ENCODE measurements around the gene KLRC2.
"Not testable (repeated sequence)": the region's sequence is repeated elsewhere in the genome, so short reads cannot be mapped to it uniquely, and the experiment has no call there.

KLRC2 gene

DNA sequence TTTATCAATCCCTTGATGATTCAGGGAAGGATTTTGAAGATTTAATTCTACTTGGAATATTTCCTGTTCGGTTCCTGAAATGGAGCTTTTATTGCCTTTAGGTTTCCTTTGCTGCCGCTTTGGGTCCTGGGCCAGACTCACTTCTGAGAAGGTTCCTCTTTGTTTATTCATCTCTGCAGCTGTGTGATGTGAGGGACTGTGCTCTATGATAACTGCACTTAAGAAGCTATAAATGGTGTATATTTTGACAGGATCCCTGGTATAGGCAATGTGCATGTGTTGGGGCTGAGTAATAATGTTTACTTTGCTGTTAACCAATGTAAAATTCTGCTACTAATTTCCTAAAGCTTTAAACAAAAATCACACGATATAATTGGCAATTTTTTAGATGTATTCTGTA is at the start of gene KLRC2:
Gene KLRC2 (minus strand): TSS at position 195 of the 400 bp plus-strand sequence. CDS start 24 bp downstream, at position 171.
- DNase-seq (ENCODE audit: low spot score) = not testable (repeated sequence)

DNA sequence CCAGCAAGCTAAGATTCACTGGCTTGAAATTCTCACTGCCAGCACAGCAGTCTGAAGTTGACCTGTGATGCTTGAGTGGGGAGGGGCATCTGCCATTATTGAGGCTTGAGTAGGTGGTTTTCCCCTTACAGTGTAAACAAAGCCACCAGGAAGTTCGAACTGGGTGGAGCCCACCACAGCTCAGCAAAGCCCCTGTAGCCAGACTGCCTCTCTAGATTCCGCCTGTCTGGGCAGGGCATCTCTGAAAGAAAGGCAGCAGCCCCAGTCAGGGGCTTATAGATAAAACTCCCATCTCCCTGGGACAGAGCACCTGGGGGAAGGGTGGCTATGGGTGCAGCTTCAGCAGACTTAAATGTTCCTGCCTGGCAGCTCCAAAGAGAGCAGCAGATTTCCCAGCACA is 46.1 kb upstream of the KLRC2 start:
- DNase-seq (ENCODE audit: low spot score) = not testable (repeated sequence)

DNA sequence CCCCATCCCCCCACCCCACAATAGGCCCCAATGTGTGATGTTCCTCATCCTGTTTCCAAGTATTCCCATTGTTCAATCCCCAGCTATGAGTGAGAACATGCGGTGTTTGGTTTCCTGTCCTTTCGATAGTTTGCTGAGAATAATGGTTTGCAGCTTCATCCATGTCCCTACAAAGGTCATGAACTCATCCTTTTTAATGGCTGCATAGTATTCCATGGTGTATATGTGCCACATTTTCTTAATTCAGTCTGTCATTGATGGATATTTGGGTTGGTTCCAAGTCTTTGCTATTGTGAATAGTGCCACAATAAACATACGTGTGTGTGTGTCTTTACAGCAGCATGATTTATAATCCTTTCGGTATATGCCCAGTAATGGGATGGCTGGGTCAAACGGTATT is 37.0 kb upstream of the KLRC2 start:
- not testable (repeated sequence) for DNase-seq (ENCODE audit: low spot score)

DNA sequence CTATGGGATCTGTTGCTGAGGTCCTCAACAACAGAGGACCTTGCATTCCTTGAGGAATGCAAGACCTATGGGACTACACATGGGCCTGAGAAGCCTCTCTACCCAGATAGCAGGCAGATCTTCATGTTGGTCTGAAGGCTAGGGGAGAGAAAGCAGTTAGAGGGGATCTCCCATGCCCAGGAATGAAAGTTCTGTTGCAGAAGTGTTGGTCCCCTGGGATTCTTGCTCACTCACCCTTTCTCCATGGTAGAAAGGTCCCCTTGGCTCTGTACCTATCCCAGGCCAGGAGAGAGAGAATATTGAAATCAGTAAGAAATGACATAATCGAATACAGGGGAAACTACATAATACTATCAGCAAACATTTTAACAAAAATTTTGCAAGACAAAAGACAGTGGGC is 33.9 kb upstream of the KLRC2 start:
- no peak for DNase-seq (ENCODE audit: low spot score)

DNA sequence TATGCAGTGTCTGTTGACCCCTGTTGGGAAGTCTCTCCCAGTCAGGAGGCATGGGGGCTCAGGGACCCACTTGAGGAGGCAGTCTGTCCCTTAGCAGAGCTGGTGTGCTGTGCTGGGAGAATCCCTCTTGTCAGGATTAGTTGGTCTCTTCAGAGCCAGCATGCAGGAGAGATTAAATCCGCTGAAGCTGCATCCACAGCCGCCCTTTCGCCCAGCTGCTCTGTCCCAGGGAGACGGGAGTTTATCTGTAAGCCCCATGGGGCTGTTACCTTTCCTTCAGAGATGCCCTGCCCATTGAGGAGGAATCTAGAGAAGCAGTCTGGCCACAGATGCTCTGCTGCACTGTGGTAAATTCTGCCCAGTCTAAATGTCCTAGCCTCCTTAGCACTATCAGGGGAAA is 30.5 kb upstream of the KLRC2 start:
- DNase-seq (ENCODE audit: low spot score) = no peak

DNA sequence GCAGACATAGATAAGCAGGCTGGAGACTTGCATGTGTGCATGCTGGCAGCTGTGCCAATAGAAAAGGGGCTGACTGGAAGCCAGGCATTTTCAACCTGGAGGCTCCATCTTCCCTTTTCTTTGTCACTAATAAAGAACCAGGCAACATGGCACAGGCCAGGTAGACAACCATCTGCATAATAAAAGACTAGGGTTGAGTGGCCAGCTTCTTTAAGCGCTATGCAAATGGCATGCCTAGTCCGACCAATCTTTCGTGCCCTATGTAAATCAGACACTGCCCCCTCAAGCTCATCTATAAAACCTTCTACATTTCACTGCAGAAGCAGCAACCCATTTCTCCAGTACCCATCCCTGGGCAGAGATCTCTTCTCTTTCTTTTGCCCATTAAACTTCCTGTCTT is 21.9 kb upstream of the KLRC2 start:
- no peak for DNase-seq (ENCODE audit: low spot score)

DNA sequence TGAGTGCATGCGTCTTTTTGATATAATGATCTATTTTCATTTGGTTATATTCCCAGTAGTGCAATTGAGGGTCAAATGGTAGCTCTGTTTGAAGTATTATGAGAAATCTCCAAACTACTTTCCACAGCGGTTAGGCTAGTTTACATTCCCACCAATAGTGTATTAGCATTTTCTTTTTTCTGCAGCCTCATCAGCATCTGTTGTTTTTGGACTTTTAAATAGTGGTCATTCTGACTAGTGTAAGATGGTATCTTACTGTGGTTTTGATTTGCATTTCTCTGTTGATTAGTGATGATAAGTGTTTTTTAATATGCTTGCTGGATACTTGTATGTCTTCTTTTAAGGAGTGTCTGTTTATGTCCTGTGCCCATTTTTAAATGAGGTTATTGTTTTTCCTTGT is 21.0 kb upstream of the KLRC2 start:
- DNase-seq (ENCODE audit: low spot score) = no peak

DNA sequence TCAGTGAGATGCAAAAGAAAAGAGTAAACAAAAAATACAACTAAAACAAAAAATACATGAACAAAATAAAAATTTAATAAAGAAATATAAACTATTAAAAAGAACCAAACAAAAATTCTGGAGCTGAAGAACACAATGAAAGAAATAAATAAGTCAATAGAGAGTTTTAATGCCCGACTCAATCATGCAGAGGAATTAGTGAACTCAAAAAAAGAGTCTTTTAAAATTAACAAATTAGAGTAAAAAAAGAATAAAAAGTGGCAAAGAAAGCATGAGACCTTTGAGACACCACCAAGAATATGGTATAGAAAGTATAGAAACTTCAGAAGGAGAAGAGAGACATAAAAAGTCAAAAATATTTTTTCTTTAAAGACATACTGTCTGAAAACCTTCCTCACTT is 20.0 kb upstream of the KLRC2 start:
- DNase-seq (ENCODE audit: low spot score) = no peak

DNA sequence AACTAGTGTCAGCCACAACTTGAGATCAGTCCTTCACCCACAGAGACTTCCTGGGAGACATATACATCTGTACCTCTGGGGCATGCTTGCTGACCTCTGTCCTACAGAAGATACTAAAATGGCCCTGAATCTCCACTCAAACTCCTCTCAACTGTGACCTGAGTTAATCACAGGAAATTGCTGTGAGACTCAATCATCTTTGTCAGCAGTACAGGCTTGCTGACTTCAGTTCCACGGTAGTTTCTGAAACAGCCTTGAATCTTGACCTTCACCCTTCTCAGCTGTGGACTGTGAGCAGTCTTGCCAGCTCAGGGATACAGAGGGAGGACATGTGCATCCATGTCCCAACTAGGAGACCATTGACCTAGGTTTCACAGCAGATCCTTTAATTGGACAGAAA is 18.7 kb upstream of the KLRC2 start:
- no peak for DNase-seq (ENCODE audit: low spot score)

DNA sequence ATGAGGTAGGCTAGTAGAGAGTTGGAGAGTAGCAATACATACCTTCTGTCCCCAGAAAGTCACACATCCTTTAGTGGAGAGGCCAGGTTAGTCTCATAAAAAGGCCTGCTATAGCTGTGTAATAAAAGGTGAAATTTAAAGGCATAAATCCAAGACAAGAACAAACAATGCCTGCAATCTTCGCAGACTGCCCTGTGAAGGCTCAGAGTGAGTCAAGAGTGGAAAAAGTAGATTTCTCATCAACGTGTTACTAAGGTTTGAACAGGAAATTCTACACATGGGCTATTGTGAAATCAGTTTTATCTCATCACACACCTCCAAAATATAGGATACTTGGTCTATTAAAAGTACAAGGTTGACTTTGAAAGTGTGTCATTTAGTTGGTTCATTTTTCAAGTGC is 17.3 kb upstream of the KLRC2 start, which contains the start of gene KLRC1:
Gene KLRC1 (minus strand): TSS at position 222 of the 400 bp plus-strand sequence. CDS start 2,221 bp downstream, outside the sequence.
- no peak for DNase-seq (ENCODE audit: low spot score)

DNA sequence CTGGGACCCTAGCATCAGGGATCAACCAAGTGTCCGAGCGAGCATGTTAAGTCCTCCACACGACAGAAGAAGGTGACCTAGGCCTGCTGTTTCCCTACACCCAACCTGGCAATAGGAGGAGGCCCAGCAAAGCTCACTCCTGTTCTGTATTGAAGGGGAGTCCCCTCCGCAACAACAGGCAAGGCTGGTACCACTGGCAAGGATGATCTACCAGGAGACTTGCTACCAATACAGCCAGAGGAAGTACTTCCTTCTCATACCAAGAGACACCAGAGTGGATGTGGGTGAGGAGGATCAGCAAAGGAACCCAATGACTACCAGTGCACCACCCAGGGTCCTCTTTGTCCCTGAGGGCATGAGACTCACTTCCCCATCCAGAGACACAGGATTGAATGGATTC is 12.4 kb upstream of the KLRC2 start:
- DNase-seq (ENCODE audit: low spot score) = no peak

DNA sequence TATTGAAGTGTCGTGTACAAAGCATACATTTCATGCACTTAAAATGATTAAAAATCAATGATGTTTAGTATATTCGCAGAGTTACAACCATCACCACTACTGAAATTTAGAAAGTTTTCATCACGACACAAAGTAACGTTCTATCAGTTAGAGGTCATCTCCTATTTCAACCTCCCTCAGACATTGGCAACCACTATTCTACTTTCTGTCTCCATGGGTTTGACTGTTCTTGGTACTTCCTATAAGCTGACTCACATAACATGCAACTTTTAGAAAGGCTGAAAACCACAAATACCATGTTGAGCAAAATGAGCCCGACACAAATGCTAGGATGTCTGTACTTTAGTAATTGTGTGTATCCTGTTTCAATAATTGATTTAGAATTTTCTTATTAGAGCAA is 10.2 kb upstream of the KLRC2 start:
- not testable (repeated sequence) for DNase-seq (ENCODE audit: low spot score)

DNA sequence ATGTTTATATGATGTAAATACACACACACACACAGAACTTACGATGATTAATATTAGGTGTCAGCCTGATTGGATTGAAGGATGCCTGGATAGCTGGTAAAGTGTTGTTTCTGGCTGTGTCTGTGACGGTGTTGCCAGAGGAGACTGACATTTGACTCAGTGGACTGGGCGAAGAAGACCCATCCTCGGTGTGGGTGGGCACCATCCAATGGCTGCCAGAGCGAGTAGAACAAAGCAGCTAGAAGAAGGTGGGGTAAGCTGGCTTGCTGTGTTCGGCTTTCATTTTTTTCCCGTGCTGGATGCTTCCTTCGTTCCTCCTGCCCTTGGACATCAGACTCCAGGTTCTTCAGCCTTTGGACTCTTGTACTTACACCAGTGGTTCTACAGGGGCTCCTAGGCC is 5.3 kb upstream of the KLRC2 start:
- not testable (repeated sequence) for DNase-seq (ENCODE audit: low spot score)

DNA sequence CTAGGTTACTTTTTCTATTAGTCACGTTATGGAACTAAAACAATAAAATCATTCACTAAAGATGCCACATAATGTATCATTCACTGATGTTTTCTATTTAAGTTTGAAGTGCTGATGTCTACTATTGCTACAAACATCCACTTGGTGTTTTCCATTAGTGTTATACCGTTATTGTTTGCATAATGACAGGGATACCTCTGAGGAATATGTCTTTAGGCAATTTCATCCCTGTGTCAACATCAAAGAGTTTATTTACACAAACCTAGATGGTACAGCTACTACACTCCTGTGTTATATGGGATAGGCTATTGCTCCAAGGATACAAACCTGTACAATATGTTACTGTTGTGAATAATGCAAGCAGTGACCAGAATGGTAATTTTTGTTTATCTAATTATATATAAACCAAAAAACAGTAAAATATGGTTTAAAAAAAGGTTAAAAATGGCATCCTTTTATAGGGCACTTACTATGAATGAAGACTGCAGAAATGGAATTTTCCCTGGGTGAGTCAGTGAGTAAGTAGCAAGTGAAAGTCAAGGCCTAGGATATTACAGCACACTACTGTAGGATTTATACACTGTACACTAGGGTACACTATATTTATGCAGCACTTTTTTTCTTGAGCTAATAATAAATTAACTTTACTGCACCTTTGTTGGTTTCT is 3.9 kb upstream of the KLRC2 start:
- DNase-seq (ENCODE audit: low spot score) = not testable (repeated sequence)

DNA sequence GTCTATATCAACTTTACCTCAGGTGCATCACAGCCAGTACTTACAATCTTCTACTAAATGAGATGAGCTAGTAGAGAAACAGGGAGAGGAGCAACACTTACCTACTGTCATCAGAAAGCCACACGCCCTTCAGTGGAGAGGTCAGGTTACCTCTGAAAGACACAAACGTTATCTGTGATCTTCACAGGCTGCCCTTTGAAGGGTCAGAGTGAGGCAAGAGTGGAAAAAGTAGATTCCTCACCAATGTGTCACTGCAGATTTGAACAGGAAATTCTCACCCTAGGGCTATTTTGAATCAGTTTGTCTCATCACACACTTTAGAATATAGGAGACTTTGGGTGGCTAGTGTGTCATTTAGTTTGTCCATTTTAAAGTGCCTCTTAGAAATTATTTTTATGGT is 1.8 kb upstream of the KLRC2 start:
- not testable (repeated sequence) for DNase-seq (ENCODE audit: low spot score)

DNA sequence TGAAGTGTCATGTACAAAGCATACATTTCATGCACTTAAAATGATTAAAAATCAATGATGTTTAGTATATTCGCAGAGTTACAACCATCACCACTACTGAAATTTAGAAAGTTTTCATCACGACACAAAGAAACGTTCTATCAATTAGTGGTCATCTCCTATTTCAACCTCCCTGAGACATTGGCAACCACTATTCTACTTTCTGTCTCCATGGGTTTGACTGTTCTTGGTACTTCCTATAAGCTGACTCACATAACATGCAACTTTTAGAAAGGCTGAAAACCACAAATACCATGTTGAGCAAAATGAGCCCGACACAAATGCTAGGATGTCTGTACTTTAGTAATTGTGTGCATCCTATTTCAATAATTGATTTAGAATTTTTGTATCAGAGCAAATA is 5.2 kb downstream of the KLRC2 start:
- not testable (repeated sequence) for DNase-seq (ENCODE audit: low spot score)

DNA sequence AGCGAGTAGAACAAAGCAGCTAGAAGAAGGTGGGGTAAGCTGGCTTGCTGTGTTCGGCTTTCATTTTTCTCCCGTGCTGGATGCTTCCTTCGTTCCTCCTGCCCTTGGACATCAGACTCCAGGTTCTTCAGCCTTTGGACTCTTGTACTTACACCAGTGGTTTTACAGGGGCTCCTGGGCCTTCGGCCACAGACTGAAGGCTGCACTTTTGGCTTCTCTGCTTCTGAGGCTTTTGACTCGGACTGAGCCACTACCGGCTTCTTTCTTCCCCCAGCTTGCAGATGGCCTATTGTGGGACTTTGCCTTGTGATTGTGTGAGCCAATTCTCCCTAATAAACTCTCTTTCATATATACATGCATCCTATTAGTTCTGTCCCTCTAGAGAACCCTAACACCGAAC is 9.9 kb downstream of the KLRC2 start:
- DNase-seq (ENCODE audit: low spot score) = not testable (repeated sequence)

DNA sequence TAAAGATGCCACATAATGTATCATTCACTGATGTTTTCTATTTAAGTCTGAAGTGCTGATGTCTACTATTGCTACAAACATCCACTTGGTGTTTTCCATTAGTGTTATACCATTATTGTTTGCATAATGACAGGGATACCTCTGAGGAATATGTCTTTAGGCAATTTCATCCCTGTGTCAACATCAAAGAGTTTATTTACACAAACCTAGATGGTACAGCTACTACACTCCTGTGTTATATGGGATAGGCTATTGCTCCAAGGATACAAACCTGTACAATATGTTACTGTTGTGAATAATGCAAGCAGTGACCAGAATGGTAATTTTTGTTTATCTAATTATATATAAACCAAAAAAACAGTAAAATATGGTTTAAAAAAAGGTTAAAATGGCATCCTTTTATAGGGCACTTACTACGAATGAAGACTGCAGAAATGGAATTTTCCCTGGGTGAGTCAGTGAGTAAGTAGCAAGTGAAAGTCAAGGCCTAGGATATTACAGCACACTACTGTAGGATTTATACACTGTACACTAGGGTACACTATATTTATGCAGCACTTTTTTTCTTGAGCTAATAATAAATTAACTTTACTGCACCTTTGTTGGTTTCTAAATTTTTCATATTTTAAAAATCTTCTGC is 11.4 kb downstream of the KLRC2 start:
- DNase-seq (ENCODE audit: low spot score) = not testable (repeated sequence)

DNA sequence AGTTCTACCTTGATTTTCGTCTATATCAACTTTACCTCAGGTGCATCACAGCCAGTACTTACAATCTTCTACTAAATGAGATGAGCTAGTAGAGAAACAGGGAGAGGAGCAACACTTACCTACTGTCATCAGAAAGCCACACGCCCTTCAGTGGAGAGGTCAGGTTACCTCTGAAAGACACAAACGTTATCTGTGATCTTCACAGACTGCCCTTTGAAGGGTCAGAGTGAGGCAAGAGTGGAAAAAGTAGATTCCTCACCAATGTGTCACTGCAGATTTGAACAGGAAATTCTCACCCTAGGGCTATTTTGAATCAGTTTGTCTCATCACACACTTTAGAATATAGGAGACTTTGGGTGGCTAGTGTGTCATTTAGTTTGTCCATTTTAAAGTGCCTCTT is 13.7 kb downstream of the KLRC2 start:
- DNase-seq (ENCODE audit: low spot score) = not testable (repeated sequence)

DNA sequence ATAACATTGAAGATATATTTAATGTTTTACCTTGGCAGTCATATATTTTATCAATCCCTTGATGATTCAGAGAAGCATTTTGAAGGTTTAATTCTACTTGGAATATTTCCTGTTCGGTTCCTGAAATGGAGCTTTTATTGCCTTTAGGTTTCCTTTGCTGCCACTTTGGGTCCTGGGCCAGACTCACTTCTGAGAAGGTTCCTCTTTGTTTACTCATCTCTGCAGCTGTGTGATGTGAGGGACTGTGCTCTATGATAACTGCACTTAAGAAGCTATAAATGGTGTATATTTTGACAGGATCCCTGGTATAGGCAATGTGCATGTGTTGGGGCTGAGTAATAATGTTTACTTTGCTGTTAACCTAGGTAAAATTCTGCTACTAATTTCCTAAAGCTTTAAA is 15.5 kb downstream of the KLRC2 start, which contains the start of gene KLRC3:
Gene KLRC3 (minus strand): TSS at position 262 of the 400 bp plus-strand sequence. CDS start 45 bp downstream, at position 217.
- not testable (repeated sequence) for DNase-seq (ENCODE audit: low spot score)

DNA sequence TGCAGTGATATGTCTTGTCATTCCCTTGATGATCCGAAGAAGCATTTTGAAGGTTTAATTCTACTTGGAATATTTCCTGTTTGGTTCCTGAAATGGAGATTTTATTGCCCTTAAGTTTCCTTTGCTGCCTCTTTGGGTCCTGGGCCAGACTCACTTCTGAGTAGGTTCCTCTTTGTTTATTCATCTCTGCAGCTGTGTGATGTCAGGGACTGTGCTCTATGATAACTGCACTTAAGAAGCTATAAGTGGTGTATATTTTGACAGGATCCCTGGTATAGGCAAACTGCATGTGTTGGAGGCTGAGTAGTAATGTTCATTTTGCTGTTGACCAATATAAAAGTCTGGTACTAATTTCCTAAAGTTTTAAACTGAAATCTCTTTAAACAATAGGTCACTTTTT is 26.4 kb downstream of the KLRC2 start, which contains the start of gene KLRC4:
Gene KLRC4 (minus strand): TSS at position 366 of the 400 bp plus-strand sequence. CDS start 182 bp downstream, at position 184.
- no peak for DNase-seq (ENCODE audit: low spot score)

DNA sequence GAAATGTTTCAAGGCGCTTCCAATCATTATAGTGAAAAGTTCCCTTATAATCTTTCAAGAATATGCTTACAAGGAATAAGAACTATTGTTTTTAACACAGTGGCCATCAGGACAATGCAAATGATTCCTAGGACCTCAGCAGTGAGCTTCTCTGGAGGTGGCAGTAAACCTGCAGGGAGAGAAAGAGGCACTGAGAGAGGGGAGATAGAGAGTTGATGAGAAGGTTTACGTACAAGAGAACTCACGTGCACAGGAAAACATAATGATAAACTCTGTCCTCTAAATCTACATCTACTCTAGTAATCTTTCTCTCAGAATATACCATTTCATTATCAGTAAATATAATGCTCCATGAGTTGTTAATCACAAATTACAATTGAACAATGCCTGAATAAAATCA is 27.0 kb downstream of the KLRC2 start:
- no peak for DNase-seq (ENCODE audit: low spot score)

DNA sequence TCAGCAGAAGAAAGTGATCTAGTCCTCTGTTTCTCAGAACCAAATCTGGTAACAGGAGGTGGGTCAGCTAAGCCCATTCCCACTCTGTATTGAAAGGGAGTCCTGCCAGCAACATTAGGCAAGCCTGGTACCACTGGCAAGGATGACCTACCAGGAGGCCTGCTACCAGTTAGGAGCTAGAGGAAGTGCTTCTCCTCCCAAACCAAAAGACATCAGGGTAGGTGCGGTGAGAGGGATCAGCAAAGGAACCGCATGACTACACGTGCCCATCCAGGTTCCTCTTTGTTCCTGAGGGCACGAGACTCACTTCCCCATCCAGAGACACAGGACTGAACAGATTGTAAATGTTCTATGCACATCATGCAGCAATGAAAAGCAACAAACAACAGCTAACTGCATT is 29.1 kb downstream of the KLRC2 start:
- no peak for DNase-seq (ENCODE audit: low spot score)
